HUES48 (cell line): ENCODE data around the gene BPIFB1.

Experiments
- H3K27ac ChIP-seq: one replicate; pipeline ENCODE4 v1.7.0; 2013; ENCODE audit warnings: low read depth, low read length, inconsistent platforms
- H3K27me3 ChIP-seq: 2 replicates; pipeline ENCODE4 v1.6.1; 2013; ENCODE audit warnings: mild to moderate bottlenecking, low read length; ENCODE audit not compliant: control insufficient read depth, insufficient read depth
- H3K36me3 ChIP-seq: 2 replicates; pipeline ENCODE4 v1.6.1; 2013; ENCODE audit warnings: low read length; ENCODE audit not compliant: control insufficient read depth, insufficient read depth
- H3K4me1 ChIP-seq: 2 replicates; pipeline ENCODE4 v1.6.1; 2013; ENCODE audit warnings: mild to moderate bottlenecking, low read length; ENCODE audit not compliant: control insufficient read depth, insufficient read depth
- H3K4me3 ChIP-seq: 2 replicates; pipeline ENCODE4 v1.5.1; 2013; ENCODE audit warnings: mild to moderate bottlenecking, low read depth, low read length
- H3K9ac ChIP-seq: 2 replicates; pipeline ENCODE4 v1.6.1; 2013; ENCODE audit warnings: mild to moderate bottlenecking, low read depth, low read length, moderate library complexity
- H3K9me3 ChIP-seq: 2 replicates; pipeline ENCODE4 v1.6.1; 2013; ENCODE audit warnings: low read length; ENCODE audit not compliant: control insufficient read depth, insufficient read depth

Gene BPIFB1, protein sequence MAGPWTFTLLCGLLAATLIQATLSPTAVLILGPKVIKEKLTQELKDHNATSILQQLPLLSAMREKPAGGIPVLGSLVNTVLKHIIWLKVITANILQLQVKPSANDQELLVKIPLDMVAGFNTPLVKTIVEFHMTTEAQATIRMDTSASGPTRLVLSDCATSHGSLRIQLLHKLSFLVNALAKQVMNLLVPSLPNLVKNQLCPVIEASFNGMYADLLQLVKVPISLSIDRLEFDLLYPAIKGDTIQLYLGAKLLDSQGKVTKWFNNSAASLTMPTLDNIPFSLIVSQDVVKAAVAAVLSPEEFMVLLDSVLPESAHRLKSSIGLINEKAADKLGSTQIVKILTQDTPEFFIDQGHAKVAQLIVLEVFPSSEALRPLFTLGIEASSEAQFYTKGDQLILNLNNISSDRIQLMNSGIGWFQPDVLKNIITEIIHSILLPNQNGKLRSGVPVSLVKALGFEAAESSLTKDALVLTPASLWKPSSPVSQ

DNA sequence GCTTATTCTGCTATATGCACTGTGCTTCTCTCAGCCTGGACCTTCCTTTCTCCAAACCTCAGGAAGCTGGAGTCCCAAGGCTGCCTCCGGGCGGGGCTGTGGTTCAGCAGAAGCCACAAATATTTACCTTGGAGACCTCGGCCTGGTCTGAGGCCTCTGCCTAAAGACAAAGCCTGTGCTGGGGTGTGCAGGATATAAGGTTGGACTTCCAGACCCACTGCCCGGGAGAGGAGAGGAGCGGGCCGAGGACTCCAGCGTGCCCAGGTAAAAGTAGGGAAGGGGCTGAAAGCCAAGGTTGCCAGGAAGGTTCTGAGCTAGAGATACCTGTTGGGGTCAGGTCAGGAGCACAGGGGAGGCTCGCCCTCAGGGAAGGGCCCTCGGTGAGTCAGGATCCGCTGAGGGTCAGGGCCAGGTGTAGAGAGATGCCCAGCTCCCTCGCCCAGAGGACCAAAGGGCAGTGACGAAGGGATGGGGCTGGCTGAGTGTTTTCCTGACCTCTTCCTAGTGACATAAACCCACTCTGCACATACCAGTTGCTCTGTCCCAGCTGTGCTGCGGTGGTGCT, at the start of gene BPIFB1:
Gene BPIFB1 (plus strand): TSS at position 224 of the 565 bp plus-strand sequence. CDS start 2,860 bp downstream, outside the sequence.
- Histone ChIP-seq H3K27me3 (no peaks in the 10 kb centered on the region), H3K36me3 (no peaks in the 10 kb centered on the region), H3K9me3 (no peaks in the 10 kb centered on the region), H3K9ac (no peak within 1 kb of the TSS), H3K4me1 (no peaks in the 10 kb centered on the region), H3K4me3 (no peak within 1 kb of the TSS), H3K27ac (no peak within 1 kb of the TSS)

- Histone ChIP-seq H3K27ac (no peak overlapping the region), H3K4me1 (no peaks in the 10 kb centered on the region), H3K36me3 (no peaks in the 10 kb centered on the region), H3K4me3 (no peak overlapping the region), H3K9ac (no peak overlapping the region), H3K27me3 (no peaks in the 10 kb centered on the region), H3K9me3 (no peaks in the 10 kb centered on the region)
Observed at GRCh38 chr20:33234050-33234449, 49.0 kb upstream of the BPIFB1 start.

DNA sequence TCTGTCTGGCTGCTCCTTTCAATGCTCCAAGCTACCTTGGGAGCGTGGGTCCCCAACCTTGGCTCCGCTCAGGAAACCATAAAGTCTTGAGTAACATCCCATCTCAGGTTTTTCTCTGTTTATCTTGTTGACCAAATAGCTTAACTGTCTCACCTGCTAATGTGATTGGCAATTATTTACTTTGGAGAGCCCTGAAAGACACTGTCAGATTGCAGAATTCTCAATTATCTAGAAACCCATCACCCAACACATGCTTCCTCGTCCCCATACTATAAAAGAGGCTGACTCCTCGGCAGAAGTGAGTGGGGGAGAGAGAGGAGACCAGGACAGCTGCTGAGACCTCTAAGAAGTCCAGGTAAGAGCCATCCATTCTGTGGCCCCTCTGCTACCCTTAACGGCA, 47.3 kb upstream of the BPIFB1 start, which contains the start of gene BPIFA1:
Gene BPIFA1 (plus strand): TSS at position 301 of the 400 bp plus-strand sequence. CDS start 1,716 bp downstream, outside the sequence.
- H3K9me3 ChIP-seq: no peaks in the 10 kb centered on the region
- no peaks in the 10 kb centered on the region for H3K4me1 ChIP-seq
- H3K4me3 ChIP-seq: no peak within 1 kb of the TSS
- no peak within 1 kb of the TSS for H3K9ac ChIP-seq
- H3K27me3 ChIP-seq: no peaks in the 10 kb centered on the region
- H3K36me3 ChIP-seq: no peaks in the 10 kb centered on the region
- H3K27ac ChIP-seq: no peak within 1 kb of the TSS

DNA sequence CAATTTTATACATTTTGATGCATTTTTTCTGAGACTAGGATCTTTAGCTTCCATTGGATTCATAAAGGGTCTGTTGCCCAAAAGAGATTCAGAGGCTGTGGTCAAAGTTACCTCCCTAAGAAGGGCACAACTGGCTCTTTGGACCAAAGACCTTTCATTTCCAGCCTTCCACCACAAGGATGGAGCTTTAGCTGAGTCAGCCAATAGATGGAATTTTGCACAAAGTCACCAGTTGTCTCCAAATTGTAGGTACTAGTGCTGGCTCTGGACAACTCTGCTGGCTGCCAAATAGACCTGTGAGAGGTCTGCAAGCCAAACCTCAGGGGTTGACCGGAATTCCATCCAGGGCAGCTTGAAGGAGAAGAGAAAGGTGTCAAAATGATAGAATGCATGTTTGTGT, 46.7 kb upstream of the BPIFB1 start:
- Histone ChIP-seq H3K27ac (no peak overlapping the region), H3K36me3 (no peaks in the 10 kb centered on the region), H3K4me1 (no peaks in the 10 kb centered on the region), H3K9ac (no peak overlapping the region), H3K27me3 (no peaks in the 10 kb centered on the region), H3K4me3 (no peak overlapping the region), H3K9me3 (no peaks in the 10 kb centered on the region)

- Histone ChIP-seq H3K27ac (no peak overlapping the region), H3K4me3 (no peak overlapping the region), H3K9ac (no peak overlapping the region), H3K4me1 (no peaks in the 10 kb centered on the region), H3K36me3 (no peaks in the 10 kb centered on the region), H3K27me3 (no peaks in the 10 kb centered on the region), H3K9me3 (no peaks in the 10 kb centered on the region)
Observed at GRCh38 chr20:33237989-33238388, 45.0 kb upstream of the BPIFB1 start.

DNA sequence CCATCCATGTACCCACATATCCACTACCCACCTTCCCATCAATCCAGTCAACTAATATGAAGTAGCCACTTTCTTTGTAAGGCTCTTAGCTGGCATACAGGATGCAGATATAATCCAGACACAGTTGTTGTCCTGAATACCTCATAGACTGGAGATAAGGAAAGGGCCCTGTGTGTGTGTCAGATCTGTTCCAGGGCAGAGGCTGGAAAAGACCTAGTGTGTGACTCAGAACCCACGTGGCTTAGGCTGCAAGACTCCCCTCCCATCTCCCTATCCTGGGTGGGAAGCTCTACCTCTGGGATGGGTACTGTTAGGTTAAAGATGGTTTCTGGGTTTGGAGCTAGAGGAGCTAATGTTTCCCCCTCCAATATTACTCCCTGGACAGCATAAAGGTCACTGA, 43.6 kb upstream of the BPIFB1 start:
- Histone ChIP-seq H3K9me3 (no peaks in the 10 kb centered on the region), H3K27ac (no peak overlapping the region), H3K36me3 (no peaks in the 10 kb centered on the region), H3K4me1 (no peaks in the 10 kb centered on the region), H3K27me3 (no peaks in the 10 kb centered on the region), H3K4me3 (no peak overlapping the region), H3K9ac (no peak overlapping the region)

DNA sequence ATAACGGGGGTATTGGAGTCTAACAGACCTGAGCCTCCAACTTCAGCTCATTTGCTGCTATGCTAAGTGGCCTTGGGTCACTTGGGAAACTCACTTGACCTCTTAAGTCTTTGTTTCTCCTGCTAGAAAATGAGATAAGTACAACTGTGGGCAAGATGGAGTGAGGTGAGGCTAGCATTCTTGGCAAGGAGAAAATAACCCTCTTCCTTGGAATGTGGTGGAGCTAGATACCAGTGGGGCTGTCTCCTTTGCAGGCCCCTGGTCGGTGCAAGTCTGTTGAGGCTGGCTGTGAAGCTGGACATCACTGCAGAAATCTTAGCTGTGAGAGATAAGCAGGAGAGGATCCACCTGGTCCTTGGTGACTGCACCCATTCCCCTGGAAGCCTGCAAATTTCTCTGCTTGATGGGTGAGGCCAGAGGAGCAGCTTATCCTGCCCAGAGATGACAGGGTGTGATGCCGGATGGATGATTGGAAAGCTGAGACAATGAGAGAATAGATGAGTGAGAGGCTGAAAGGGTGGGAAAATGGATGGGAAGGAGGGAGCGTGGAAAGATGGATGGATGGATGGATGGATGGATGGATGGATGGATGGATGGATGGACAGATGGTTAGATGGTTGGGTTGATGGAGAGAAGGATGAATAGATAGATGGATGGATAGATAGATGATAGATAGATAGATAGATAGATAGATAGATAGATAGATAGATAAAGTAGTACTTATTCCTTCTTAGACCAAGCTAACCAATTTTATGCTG, 42.9 kb upstream of the BPIFB1 start:
- no peaks in the 10 kb centered on the region for H3K9me3 ChIP-seq
- no peak overlapping the region for H3K4me3 ChIP-seq
- H3K9ac ChIP-seq: no peak overlapping the region
- H3K4me1 ChIP-seq: no peaks in the 10 kb centered on the region
- H3K27me3 ChIP-seq: no peaks in the 10 kb centered on the region
- no peaks in the 10 kb centered on the region for H3K36me3 ChIP-seq
- no peak overlapping the region for H3K27ac ChIP-seq

GRCh38 chr20:33240923-33241322, 42.1 kb upstream of the BPIFB1 start:
- no peak overlapping the region for H3K27ac ChIP-seq
- H3K27me3 ChIP-seq: no peaks in the 10 kb centered on the region
- H3K4me3 ChIP-seq: no peak overlapping the region
- H3K4me1 ChIP-seq: no peaks in the 10 kb centered on the region
- H3K36me3 ChIP-seq: no peaks in the 10 kb centered on the region
- no peaks in the 10 kb centered on the region for H3K9me3 ChIP-seq
- no peak overlapping the region for H3K9ac ChIP-seq

DNA sequence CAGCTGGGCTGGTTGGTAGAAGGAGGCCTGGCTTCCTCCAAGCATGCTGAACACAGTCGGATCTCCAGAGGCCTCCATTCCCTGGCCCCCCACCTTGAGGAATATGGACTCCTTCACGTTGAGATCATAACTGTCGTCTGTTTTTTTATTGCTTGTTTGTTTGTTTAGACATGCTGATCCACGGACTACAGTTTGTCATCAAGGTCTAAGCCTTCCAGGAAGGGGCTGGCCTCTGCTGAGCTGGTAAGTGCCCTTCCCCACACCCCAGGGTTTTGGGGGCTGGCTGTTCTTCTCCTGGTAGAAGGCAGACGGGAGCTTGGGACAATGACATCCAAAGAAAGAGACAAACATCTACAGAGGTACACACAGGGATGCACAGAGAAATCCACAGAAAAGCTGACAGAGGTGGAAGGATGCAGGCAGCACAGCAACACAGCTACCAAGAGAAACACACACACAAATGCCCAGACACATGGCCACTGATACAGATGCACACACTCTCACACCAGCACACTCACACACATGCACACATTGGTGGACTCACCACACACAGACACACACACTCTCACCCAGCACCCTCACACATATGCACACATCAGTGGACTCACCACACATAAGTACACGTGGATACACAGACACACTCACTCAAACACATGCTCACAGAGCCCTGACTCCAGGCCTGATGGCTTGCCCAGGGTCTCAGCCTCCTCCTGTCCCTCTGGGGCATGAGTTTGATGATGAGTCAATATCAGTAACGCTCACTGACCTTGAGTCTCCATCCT, 40.5 kb upstream of the BPIFB1 start:
- Histone ChIP-seq H3K9me3 (no peaks in the 10 kb centered on the region), H3K27me3 (no peaks in the 10 kb centered on the region), H3K27ac (no peak overlapping the region), H3K9ac (no peak overlapping the region), H3K4me3 (no peak overlapping the region), H3K36me3 (no peaks in the 10 kb centered on the region), H3K4me1 (no peaks in the 10 kb centered on the region)

- H3K9me3 ChIP-seq: no peaks in the 10 kb centered on the region
- no peaks in the 10 kb centered on the region for H3K27me3 ChIP-seq
- H3K9ac ChIP-seq: no peak overlapping the region
- no peaks in the 10 kb centered on the region for H3K36me3 ChIP-seq
- H3K4me1 ChIP-seq: no peaks in the 10 kb centered on the region
- no peak overlapping the region for H3K4me3 ChIP-seq
- H3K27ac ChIP-seq: no peak overlapping the region
Observed at GRCh38 chr20:33246077-33246476, 36.9 kb upstream of the BPIFB1 start.
